ENCODE results near the gene TLR7.

DNA sequence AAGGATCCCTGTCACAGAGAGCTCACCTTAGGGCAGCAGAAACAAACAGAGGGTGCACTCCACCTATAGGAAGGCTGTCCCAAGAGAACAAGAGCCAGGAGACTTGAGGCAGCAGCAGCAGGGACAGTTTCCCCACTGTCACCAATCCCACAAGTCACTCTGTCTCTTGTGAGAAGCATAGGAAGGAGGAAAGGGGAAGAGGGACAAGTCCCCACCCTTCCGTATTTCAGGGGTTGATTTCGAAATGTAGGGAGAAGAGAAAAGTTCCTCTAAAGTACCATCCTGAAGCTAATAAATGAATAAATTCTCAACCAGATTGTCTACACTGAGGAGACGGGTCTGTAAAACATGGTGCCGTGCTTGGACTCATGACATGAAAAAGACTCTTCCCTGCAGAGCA, 30.1 kb downstream of the TLR7 start:
- TF ChIP-seq, protein P1, sequence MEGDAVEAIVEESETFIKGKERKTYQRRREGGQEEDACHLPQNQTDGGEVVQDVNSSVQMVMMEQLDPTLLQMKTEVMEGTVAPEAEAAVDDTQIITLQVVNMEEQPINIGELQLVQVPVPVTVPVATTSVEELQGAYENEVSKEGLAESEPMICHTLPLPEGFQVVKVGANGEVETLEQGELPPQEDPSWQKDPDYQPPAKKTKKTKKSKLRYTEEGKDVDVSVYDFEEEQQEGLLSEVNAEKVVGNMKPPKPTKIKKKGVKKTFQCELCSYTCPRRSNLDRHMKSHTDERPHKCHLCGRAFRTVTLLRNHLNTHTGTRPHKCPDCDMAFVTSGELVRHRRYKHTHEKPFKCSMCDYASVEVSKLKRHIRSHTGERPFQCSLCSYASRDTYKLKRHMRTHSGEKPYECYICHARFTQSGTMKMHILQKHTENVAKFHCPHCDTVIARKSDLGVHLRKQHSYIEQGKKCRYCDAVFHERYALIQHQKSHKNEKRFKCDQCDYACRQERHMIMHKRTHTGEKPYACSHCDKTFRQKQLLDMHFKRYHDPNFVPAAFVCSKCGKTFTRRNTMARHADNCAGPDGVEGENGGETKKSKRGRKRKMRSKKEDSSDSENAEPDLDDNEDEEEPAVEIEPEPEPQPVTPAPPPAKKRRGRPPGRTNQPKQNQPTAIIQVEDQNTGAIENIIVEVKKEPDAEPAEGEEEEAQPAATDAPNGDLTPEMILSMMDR (conservative IDR thresholded peaks at IDR 0.05; ENCODE audit: low read depth, low read length): no peak
- TF ChIP-seq MAFK (IDR thresholded peaks at IDR 0.05; ENCODE audit: low read depth, low read length) (no peak), MXI1 (IDR thresholded peaks at IDR 0.05; ENCODE audit: borderline replicate concordance, low read depth, low read length) (no peak), POLR2A (IDR thresholded peaks at IDR 0.05; ENCODE audit: low read depth, low read length) (no peak), RAD21 (IDR thresholded peaks at IDR 0.05; ENCODE audit: low read length) (no peak), RFX5 (IDR thresholded peaks at IDR 0.05; ENCODE audit: low read depth, low read length) (no peak), CEBPB (IDR thresholded peaks at IDR 0.05; ENCODE audit: low read depth, low read length) (no peak), MAZ (IDR thresholded peaks at IDR 0.05; ENCODE audit: borderline replicate concordance, low read depth, low read length) (no peak)
